ENCODE data around the gene RNU1-3.
"Not testable (repeated sequence)": the region's sequence is repeated elsewhere in the genome, so short reads cannot be mapped to it uniquely, and the experiment has no call there.

GRCh38 chr1:16621681-16622315 lies 45.0 kb downstream of the RNU1-3 start:
- TF ChIP-seq, protein P1, sequence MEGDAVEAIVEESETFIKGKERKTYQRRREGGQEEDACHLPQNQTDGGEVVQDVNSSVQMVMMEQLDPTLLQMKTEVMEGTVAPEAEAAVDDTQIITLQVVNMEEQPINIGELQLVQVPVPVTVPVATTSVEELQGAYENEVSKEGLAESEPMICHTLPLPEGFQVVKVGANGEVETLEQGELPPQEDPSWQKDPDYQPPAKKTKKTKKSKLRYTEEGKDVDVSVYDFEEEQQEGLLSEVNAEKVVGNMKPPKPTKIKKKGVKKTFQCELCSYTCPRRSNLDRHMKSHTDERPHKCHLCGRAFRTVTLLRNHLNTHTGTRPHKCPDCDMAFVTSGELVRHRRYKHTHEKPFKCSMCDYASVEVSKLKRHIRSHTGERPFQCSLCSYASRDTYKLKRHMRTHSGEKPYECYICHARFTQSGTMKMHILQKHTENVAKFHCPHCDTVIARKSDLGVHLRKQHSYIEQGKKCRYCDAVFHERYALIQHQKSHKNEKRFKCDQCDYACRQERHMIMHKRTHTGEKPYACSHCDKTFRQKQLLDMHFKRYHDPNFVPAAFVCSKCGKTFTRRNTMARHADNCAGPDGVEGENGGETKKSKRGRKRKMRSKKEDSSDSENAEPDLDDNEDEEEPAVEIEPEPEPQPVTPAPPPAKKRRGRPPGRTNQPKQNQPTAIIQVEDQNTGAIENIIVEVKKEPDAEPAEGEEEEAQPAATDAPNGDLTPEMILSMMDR (IDR thresholded peaks at IDR 0.05 in 2 of 3, conservative IDR thresholded peaks at IDR 0.05 in 1 of 3; ENCODE audit: borderline replicate concordance in 1 of 3, insufficient read depth in 1 of 3, low read depth in 2 of 3, low read length in 2 of 3): not testable (repeated sequence)
- not testable (repeated sequence) for TF ChIP-seq EZH2phosphoT487 (IDR thresholded peaks at IDR 0.05; ENCODE audit: borderline replicate concordance); POLR2A (IDR thresholded peaks at IDR 0.05; ENCODE audit: borderline replicate concordance, extremely low read depth, insufficient read depth, insufficient read length); CEBPB (IDR thresholded peaks at IDR 0.05; ENCODE audit: low read depth); POLR2AphosphoS5 (IDR thresholded peaks at IDR 0.05; ENCODE audit: low read depth, low read length); RAD21 (IDR thresholded peaks at IDR 0.05; ENCODE audit: low read depth); ATF3 (IDR thresholded peaks at IDR 0.05); EZH2 (IDR thresholded peaks at IDR 0.05)
- TF ChIP-seq, protein P2, sequence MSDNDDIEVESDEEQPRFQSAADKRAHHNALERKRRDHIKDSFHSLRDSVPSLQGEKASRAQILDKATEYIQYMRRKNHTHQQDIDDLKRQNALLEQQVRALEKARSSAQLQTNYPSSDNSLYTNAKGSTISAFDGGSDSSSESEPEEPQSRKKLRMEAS (IDR thresholded peaks at IDR 0.05): not testable (repeated sequence)

Measured in HCT116 (cell line).